RPMI7951 (cell line): ENCODE measurements around the gene FIZ1. TPM values are rescaled to one million over a fixed set of nuclear protein-coding genes. Genes with fewer than 3 reads are reported as not detected.

ENCODE experiments used
- DNase-seq: peaks from one replicate; pipeline ENCODE4 v3.0.0-alpha.2; 2012; ENCODE audit warnings: low read depth
- total RNA-seq: library from RNA; depleted of rRNA; stranded (reverse); fragments of >200 nt; shearing (Covaris generic); gene quantifications from 2 replicates; pipeline ENCODE4 v1.2.3, GENCODE V29; 2014

Gene FIZ1
- total RNA-seq, 1 experiment from 2014 or later, result 2.4 TPM

- DNase-seq, result no peak
Measured at GRCh38 chr19:55613930-55614710, 14.8 kb upstream of the FIZ1 start.

- no peak for DNase-seq
Measured at GRCh38 chr19:55613396-55613795, 14.1 kb upstream of the FIZ1 start.

- no peak for DNase-seq
Measured at GRCh38 chr19:55611983-55612645, 12.8 kb upstream of the FIZ1 start.

- no peak for DNase-seq
Measured at GRCh38 chr19:55611300-55611982, 12.1 kb upstream of the FIZ1 start.

GRCh38 chr19:55609326-55609725, 10.0 kb upstream of the FIZ1 start:
- no peak for DNase-seq

GRCh38 chr19:55606817-55607216, 7.5 kb upstream of the FIZ1 start:
- DNase-seq, result no peak

GRCh38 chr19:55606471-55606787, 7.1 kb upstream of the FIZ1 start:
- no peak for DNase-seq

- peak; percentile 84 for DNase-seq
Measured at GRCh38 chr19:55605637-55606470, 6.5 kb upstream of the FIZ1 start, which contains the start of gene ZNF865. Gene ZNF865, plus strand, starts transcription at chr19:55605647. Its CDS starts 7,972 bp downstream, at chr19:55613619.

- DNase-seq, result peak; percentile 95
Measured at GRCh38 chr19:55605207-55605636, 5.9 kb upstream of the FIZ1 start.

- no peak for DNase-seq
Measured at GRCh38 chr19:55603581-55604292, 4.4 kb upstream of the FIZ1 start.

- no peak for DNase-seq
Measured at GRCh38 chr19:55603115-55603514, 3.8 kb upstream of the FIZ1 start.

GRCh38 chr19:55602104-55603001, 3.0 kb upstream of the FIZ1 start:
- no peak for DNase-seq

GRCh38 chr19:55601084-55601483, 1.8 kb upstream of the FIZ1 start:
- DNase-seq, result no peak

- DNase-seq, result no peak
Measured at GRCh38 chr19:55600662-55601028, 1.3 kb upstream of the FIZ1 start.

GRCh38 chr19:55599842-55600661, 735 bp upstream of the FIZ1 start, which contains the start of gene ZNF524:
Gene ZNF524, plus strand, starts transcription at chr19:55600288. Its CDS starts 1,825 bp downstream, at chr19:55602113.
- DNase-seq, result peak; percentile 84

- peak; percentile 93 for DNase-seq
Measured at GRCh38 chr19:55598719-55599467, 424 bp downstream of the FIZ1 start.

- no peak for DNase-seq
Measured at GRCh38 chr19:55598034-55598433, 1.3 kb downstream of the FIZ1 start.

GRCh38 chr19:55597501-55597921, 1.8 kb downstream of the FIZ1 start:
- DNase-seq, result no peak
